Immature natural killer cell (primary cell): ENCODE measurements around the gene MRRF. TPM values are rescaled to one million over a fixed set of nuclear protein-coding genes. Genes with fewer than 3 reads are reported as not detected.
"Not testable (repeated sequence)": the region's sequence is repeated elsewhere in the genome, so short reads cannot be mapped to it uniquely, and the experiment has no call there.

Source experiments
- DNase-seq, 3 donors: peaks; one replicate each; pipeline ENCODE4 v3.0.0; 2022; ENCODE audit warnings: mixed read lengths in 1 of 3
- H3K27ac Mint-ChIP-seq, 6 donors: one replicate each; pipeline ENCODE4 v1.8.0; 2020; ENCODE audit warnings: mixed read lengths in 6 of 6, mild to moderate bottlenecking in 5 of 6, inconsistent platforms in 4 of 6, moderate library complexity in 3 of 6
- H3K27me3 Mint-ChIP-seq, 3 donors: one replicate each; pipeline ENCODE4 v1.8.0; 2020 to 2021; ENCODE audit warnings: low read depth in 3 of 3, mild to moderate bottlenecking in 3 of 3, mixed read lengths in 3 of 3, moderate library complexity in 3 of 3, inconsistent platforms in 1 of 3
- H3K36me3 Mint-ChIP-seq, 3 donors: one replicate each; pipeline ENCODE4 v1.8.0; 2020; ENCODE audit warnings: mixed read lengths in 3 of 3, inconsistent platforms in 2 of 3, mild to moderate bottlenecking in 2 of 3
- H3K4me1 Mint-ChIP-seq, 2 donors: one replicate each; pipeline ENCODE4 v1.8.0; 2020; ENCODE audit warnings: inconsistent platforms in 2 of 2, mild to moderate bottlenecking in 2 of 2, mixed read lengths in 2 of 2, moderate library complexity in 1 of 2
- H3K4me3 Mint-ChIP-seq, 5 donors: one replicate each; pipeline ENCODE4 v1.8.0; 2020; ENCODE audit warnings: mild to moderate bottlenecking in 5 of 5, mixed read lengths in 5 of 5, inconsistent platforms in 3 of 5, moderate library complexity in 3 of 5
- H3K9me3 Mint-ChIP-seq, 6 donors: one replicate each; pipeline ENCODE4 v1.8.0; 2020; ENCODE audit warnings: mild to moderate bottlenecking in 6 of 6, mixed read lengths in 6 of 6, inconsistent platforms in 4 of 6, moderate library complexity in 3 of 6
- polyA plus RNA-seq, 3 donors: library from polyadenylated mRNA; unstranded; fragments of 300-500 nt; fragmentation: Illumina TruSeq; gene quantifications; one replicate each; pipeline ENCODE4 v1.2.3, GENCODE V29; 2021

The MRRF gene
- polyA plus RNA-seq, 3 donors from 2014 or later = 11.5 to 18.4 (median 16.3) TPM

DNA sequence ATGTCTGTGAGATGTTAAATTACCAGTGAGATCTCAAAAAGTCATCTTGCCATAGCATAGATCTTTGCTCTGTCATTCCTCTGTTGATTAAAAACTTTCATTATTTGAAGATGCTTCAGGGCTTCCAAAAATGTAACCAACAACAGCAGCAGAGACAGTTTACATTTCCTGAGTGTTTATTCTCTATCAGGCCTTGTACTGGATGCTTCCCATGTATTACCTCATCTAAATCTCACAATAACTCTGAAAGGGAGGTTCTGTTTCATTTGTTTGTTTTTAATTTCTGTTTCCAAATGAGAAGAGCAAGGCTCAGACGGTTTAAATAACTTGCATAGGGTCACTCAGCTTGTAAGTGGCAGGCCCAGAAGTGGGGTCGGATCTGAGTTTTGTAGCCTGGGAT lies 45.2 kb downstream of the MRRF start:
- Mint-ChIP-seq H3K36me3 (peaks cover 19 to 41% (median 27%) of the 10 kb centered on the region in 3 donors), H3K4me1 (no peaks in the 10 kb centered on the region), H3K27ac (no peak overlapping the region), H3K9me3 (no peaks in the 10 kb centered on the region), H3K27me3 (no peaks in the 10 kb centered on the region), H3K4me3 (no peak overlapping the region)
- DNase-seq = no peak

DNA sequence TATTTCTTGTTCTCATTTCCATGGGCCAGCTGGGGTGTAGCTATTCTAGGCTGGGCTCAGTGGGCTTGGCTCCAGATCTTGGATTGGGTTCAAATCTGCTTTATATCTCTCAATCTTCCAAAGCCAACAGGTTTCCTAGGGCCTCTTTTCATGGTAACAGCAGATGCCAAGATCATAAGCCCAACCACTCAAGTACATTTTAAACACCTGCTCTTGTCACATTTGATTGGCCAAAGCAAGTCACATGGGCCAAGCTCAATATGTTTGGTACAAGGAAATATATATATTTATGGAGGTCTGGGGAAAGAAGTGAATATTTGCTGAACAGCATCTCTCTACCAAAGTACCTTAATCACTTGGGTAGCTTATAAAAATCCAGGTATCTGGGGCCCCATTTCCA lies 49.5 kb downstream of the MRRF start:
- Mint-ChIP-seq H3K4me3 (no peak overlapping the region), H3K36me3 (peaks cover 11 to 28% (median 22%) of the 10 kb centered on the region in 3 donors), H3K9me3 (no peaks in the 10 kb centered on the region), H3K4me1 (no peaks in the 10 kb centered on the region), H3K27me3 (no peaks in the 10 kb centered on the region), H3K27ac (no peak overlapping the region)
- DNase-seq = no peak

DNA sequence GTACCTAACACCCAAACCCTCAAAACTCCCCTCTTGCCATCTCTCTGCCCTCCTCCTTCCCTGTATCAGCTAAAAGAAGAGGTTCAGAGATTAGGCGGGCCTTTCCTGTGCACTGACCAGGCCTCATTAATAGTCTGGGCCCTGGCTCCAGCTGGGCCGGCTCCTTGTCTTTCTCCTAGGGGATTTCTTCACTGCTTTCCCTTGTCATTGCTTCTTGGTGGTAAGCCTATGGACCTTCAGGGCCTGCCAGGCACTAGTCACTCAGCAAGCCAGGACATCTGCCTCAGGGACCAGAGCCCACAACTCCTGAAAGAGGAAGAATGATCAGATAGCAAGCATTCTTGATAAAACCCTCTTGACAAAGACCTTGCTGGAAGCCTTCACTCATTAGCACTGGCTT lies 50.9 kb downstream of the MRRF start:
- Mint-ChIP-seq H3K36me3 (peaks cover 7 to 28% (median 22%) of the 10 kb centered on the region in 3 donors), H3K27ac (no peak overlapping the region), H3K27me3 (no peaks in the 10 kb centered on the region), H3K9me3 (no peaks in the 10 kb centered on the region), H3K4me1 (no peaks in the 10 kb centered on the region), H3K4me3 (no peak overlapping the region)
- DNase-seq = no peak

DNA sequence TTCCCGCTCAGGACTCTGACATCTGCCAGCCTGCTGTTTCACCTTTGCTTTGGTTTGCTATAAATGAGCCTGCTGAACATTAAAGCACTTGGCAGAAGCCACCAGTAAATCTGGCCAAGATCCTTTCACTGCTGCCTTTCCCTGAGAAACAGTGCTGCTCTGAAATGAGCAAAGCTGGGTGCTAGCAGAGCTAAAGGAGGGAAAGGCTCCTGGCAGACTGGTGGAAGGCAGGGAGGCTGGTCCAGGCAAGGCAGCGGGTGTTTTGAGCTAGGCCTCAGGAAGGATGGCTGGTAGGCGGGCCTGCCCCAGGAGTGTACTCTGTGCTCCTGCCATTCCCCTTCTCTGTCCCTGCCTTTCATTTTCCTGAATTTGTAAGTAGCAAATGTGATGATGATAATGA lies 53.6 kb downstream of the MRRF start:
- H3K9me3 Mint-ChIP-seq = no peaks in the 10 kb centered on the region
- H3K4me3 Mint-ChIP-seq = no peak overlapping the region
- H3K36me3 Mint-ChIP-seq = peaks cover 14 to 34% (median 21%) of the 10 kb centered on the region in 3 donors

DNA sequence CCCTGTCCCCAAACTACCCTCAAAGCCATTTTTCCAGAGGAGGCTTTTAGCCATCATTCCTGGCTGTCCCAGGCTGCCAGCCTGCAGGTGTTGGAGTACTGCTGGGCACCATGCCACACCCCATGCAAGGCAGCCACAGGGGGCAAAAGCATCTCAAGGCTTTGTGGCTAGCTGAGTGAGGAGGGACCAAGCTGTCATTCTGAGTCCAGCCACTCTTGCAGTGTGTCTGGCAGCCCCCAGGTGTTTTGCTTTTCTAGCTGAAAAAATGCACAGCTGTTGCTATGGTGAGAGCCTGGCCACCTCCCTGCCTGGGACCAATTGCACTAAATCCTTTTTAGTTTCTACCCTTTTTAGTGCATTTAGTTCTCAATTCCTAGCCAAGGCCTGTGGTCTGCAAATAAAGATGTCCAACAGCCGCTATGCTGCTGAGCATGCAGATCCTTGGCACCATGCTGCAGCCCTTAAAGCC lies 55.8 kb downstream of the MRRF start:
- DNase-seq = no peak
- no peaks in the 10 kb centered on the region for H3K27me3 Mint-ChIP-seq
- peaks cover 11 to 34% (median 24%) of the 10 kb centered on the region in 3 donors for H3K36me3 Mint-ChIP-seq
- H3K9me3 Mint-ChIP-seq = no peaks in the 10 kb centered on the region
- no peaks in the 10 kb centered on the region for H3K4me1 Mint-ChIP-seq
- no peak overlapping the region for H3K27ac Mint-ChIP-seq
- no peak overlapping the region for H3K4me3 Mint-ChIP-seq

More for the DNA sequence above, 53.6 kb downstream of the MRRF start:
- Mint-ChIP-seq H3K4me1 (no peaks in the 10 kb centered on the region), H3K27me3 (no peaks in the 10 kb centered on the region), H3K27ac (no peak overlapping the region)
- no peak for DNase-seq

DNA sequence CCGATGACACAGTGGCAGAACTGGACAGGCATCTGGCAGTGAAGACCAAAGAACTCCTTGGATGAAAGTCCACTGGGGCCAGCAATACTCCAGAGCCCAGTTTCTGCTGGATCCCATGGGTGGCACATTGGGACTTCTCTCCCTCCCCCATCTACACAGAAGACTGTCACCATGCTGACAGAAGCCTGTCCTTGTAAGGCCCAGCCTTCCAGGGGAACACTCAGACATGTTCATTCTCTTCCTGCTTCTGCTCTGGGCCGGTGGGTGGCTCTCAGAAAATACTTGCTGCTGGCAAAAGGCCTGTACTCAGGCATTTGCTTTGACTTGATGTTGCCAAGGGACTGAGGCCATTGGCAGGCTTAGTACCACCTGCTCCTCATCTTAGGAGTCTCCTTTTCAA lies 57.9 kb downstream of the MRRF start:
- no peaks in the 10 kb centered on the region for H3K4me1 Mint-ChIP-seq
- H3K4me3 Mint-ChIP-seq = no peak overlapping the region
- no peak for DNase-seq
- no peaks in the 10 kb centered on the region for H3K27me3 Mint-ChIP-seq
- no peaks in the 10 kb centered on the region for H3K9me3 Mint-ChIP-seq
- no peak overlapping the region for H3K27ac Mint-ChIP-seq
- H3K36me3 Mint-ChIP-seq = peaks cover 15 to 39% (median 24%) of the 10 kb centered on the region in 3 donors

DNA sequence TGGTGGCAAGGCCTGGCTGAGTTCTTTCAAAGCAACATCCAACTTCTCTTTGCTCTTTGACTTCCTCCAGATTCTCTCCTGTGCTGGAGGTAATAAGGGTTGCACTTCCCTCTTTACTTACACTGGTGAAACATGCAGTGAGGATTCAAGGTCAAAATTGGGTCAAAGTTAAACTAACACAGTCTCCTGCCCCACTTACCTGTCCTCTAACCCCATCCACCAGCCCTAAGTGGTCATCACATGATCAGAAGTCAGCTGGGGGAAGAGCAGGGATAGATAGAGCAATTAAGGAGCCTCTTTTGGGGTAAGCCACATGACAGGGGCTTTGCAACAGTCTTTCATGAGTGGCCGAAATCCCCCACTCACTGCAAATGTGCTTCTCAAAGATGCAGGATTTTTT lies 60.0 kb downstream of the MRRF start:
- H3K4me3 Mint-ChIP-seq, DNase-seq, H3K9me3 Mint-ChIP-seq, H3K4me1 Mint-ChIP-seq, H3K27me3 Mint-ChIP-seq: not testable (repeated sequence)
- H3K27ac Mint-ChIP-seq = peak overlapping the region in 2 of 6 donors; percentile 34 to 40
- H3K36me3 Mint-ChIP-seq = peaks cover 15 to 37% (median 21%) of the 10 kb centered on the region in 3 donors

DNA sequence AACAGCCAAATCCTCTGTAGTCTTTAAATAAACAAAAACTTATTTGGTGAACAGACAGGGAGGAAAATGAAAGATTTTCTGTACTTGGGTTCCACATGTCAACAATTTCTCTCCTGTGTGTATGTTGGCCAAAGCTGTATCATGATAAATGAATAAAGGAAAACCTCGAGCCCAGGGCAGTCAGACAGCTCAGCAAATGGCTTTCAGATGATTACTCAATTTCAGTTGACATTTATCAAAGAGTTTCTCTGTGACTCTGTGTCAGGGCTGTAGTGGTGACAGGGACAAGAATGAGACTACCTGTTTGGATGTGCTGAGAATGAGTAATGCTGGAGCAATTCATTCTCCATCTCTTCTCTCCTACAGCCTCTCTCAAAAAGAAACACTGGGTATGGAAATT lies 60.4 kb downstream of the MRRF start:
- Mint-ChIP-seq H3K4me1 (no peaks in the 10 kb centered on the region), H3K27ac (peak overlapping the region in 1 of 6 donors; percentile 40), H3K27me3 (no peaks in the 10 kb centered on the region), H3K36me3 (peaks cover 15 to 38% (median 21%) of the 10 kb centered on the region in 3 donors), H3K9me3 (no peaks in the 10 kb centered on the region), H3K4me3 (no peak overlapping the region)
- no peak for DNase-seq

GRCh38 chr9:122327175-122327574 lies 62.5 kb downstream of the MRRF start:
- no peaks in the 10 kb centered on the region for H3K4me1 Mint-ChIP-seq
- no peaks in the 10 kb centered on the region for H3K9me3 Mint-ChIP-seq
- H3K27ac Mint-ChIP-seq = no peak overlapping the region
- H3K36me3 Mint-ChIP-seq = peaks cover 20 to 38% (median 21%) of the 10 kb centered on the region in 3 donors
- no peak for DNase-seq
- H3K4me3 Mint-ChIP-seq = no peak overlapping the region
- H3K27me3 Mint-ChIP-seq = peaks cover 0 to 2% (median 1%) of the 10 kb centered on the region in 3 donors

DNA sequence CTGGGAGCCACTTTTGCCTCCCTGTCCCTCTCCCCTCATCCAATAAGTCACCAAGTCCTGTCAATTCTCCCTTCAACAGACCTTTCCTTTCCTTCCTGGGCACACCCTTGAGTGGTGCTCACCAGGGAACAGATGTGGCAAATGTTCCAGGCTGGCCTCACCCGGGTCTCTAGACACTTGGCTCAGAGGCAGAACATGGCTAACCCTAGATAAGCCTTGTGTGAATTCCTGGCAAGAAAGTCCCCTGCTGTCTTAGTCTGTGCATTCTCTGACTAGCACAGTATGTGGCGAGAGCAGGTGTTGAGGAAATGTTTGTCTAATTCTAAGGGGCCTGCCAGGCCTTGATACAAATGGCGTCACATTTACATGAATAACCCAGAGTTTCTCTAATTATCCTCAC lies 64.9 kb downstream of the MRRF start:
- Mint-ChIP-seq H3K27me3 (peaks cover 0 to 3% (median 2%) of the 10 kb centered on the region in 3 donors), H3K4me3 (no peak overlapping the region), H3K9me3 (no peaks in the 10 kb centered on the region), H3K4me1 (no peaks in the 10 kb centered on the region), H3K36me3 (peaks cover 2 to 18% (median 13%) of the 10 kb centered on the region in 3 donors), H3K27ac (no peak overlapping the region)
- DNase-seq = no peak

GRCh38 chr9:122330466-122330865 lies 65.8 kb downstream of the MRRF start:
- H3K27ac Mint-ChIP-seq, H3K9me3 Mint-ChIP-seq, DNase-seq, H3K4me3 Mint-ChIP-seq, H3K4me1 Mint-ChIP-seq, H3K27me3 Mint-ChIP-seq: not testable (repeated sequence)
- peaks cover 0 to 12% (median 8%) of the 10 kb centered on the region in 3 donors for H3K36me3 Mint-ChIP-seq

DNA sequence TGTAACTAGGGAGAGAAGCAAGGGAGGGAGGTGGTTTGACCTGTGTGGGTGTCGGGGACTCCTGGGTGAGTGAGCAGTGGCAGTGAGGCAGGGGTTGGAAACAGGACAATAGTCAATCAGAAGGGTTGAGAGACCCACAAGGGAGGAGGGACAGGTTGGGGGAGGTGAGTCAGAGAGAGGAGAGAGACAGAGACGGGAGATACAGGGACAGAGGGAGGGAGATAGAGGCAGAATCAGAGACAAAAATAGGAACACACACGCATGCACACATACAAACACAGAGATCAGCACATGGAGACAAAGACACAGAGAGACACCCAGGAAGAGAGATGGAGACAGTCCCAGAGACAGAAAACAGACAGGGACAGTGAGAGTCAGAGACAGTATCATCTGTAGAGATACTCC lies 66.8 kb downstream of the MRRF start:
- Mint-ChIP-seq H3K4me1 (no peaks in the 10 kb centered on the region), H3K27me3 (peaks cover 0 to 3% (median 2%) of the 10 kb centered on the region in 3 donors), H3K27ac (no peak overlapping the region)

DNA sequence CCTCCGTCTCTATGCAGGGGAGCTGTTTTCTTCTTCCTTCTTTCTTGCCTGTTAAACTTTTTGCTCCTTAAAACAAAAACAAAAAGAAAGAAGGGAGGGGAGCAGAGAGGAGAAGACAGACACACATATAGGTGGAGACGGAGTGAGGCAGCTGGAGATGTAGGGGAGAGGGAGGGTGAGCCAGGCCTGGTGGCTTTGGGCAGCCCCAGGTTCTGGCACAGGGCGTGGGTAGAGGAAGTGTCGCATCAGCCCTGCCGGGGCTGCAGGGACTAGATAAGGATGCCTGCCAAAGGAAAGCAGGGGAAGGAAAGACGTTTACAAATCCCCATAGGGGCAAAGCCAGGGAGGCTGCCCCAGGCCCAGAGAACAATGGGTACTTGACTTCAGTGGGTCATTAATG lies 67.4 kb downstream of the MRRF start:
- no peaks in the 10 kb centered on the region for H3K4me1 Mint-ChIP-seq
- H3K27me3 Mint-ChIP-seq = peaks cover 0 to 3% (median 2%) of the 10 kb centered on the region in 3 donors
- H3K4me3 Mint-ChIP-seq = no peak overlapping the region
- H3K27ac Mint-ChIP-seq = no peak overlapping the region
- H3K36me3 Mint-ChIP-seq = peaks cover 0 to 7% (median 5%) of the 10 kb centered on the region in 3 donors
- DNase-seq = no peak
- no peaks in the 10 kb centered on the region for H3K9me3 Mint-ChIP-seq

More for the DNA sequence above, 66.8 kb downstream of the MRRF start:
- no peak for DNase-seq
- H3K36me3 Mint-ChIP-seq = peaks cover 0 to 7% (median 5%) of the 10 kb centered on the region in 3 donors
- no peaks in the 10 kb centered on the region for H3K9me3 Mint-ChIP-seq
- no peak overlapping the region for H3K4me3 Mint-ChIP-seq

DNA sequence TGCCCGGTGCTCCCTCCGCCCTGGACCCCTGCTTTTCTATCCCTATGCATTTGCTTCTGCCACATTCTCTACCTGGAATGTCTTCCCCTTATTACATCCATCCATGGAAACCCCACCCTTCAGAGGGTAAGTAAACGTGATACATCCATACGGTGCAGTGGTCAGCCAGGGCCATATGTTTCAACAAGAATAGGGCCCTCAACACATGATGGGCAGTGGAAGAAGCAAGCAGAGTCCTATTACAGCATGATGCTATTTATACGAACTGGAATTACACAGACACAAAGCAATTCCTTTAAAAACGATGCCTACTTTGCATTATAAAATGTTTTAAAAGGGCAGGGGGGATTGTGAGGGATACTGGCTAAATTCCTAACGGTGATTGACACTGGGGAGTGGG lies 68.0 kb downstream of the MRRF start:
- Mint-ChIP-seq H3K27ac (no peak overlapping the region), H3K9me3 (no peaks in the 10 kb centered on the region), H3K36me3 (peaks cover 0 to 7% (median 5%) of the 10 kb centered on the region in 3 donors), H3K4me1 (no peaks in the 10 kb centered on the region), H3K27me3 (peaks cover 0 to 3% (median 2%) of the 10 kb centered on the region in 3 donors), H3K4me3 (no peak overlapping the region)
- no peak for DNase-seq

- Mint-ChIP-seq H3K9me3 (no peaks in the 10 kb centered on the region), H3K36me3 (peaks cover 0 to 5% (median 4%) of the 10 kb centered on the region in 3 donors), H3K27ac (no peak overlapping the region)
Measured at GRCh38 chr9:122333169-122333808, 68.6 kb downstream of the MRRF start.

More at GRCh38 chr9:122333169-122333808, 68.6 kb downstream of the MRRF start:
- no peak for DNase-seq
- no peaks in the 10 kb centered on the region for H3K4me1 Mint-ChIP-seq
- H3K27me3 Mint-ChIP-seq = peaks cover 0 to 3% (median 2%) of the 10 kb centered on the region in 3 donors
- H3K4me3 Mint-ChIP-seq = no peak overlapping the region
